Thoracic aorta (tissue), 2 donors: ENCODE data around the gene PYGB. TPM values are rescaled to one million over a fixed set of nuclear protein-coding genes. Genes with fewer than 3 reads are reported as not detected.
"Not testable (repeated sequence)": the region's sequence is repeated elsewhere in the genome, so short reads cannot be mapped to it uniquely, and the experiment has no call there.

ENCODE experiments used
- ATAC-seq: fragments of 150-250 bp; one replicate; pipeline ENCODE4 v1.8.0; 2017; ENCODE audit warnings: low read depth; ENCODE audit not compliant: insufficient number of reproducible peaks, low FRiP score
- DNase-seq: peaks from one replicate; pipeline ENCODE4 v3.0.0-alpha.2; 2020; ENCODE audit warnings: low spot score
- H3K27ac ChIP-seq, 2 donors: fragments of 200-600 bp; sonication (generic); 1 replicate in 1 of 2; 2 replicates in 1 of 2; pipeline ENCODE4 v1.5.1; 2016; ENCODE audit warnings: mild to moderate bottlenecking in 2 of 2, moderate library complexity in 2 of 2
- H3K27me3 ChIP-seq: fragments of 200-600 bp; sonication (generic); replicated peaks from 2 replicates; pipeline ENCODE4 v1.6.0; 2016; ENCODE audit warnings: mild to moderate bottlenecking; ENCODE audit not compliant: insufficient read depth
- H3K36me3 ChIP-seq: fragments of 200-600 bp; sonication (generic); one replicate; pipeline ENCODE4 v1.5.1; 2016
- H3K4me1 ChIP-seq, 2 donors: fragments of 200-600 bp; sonication (generic); 1 replicate in 1 of 2; 2 replicates in 1 of 2; pipeline versions ENCODE4 v1.5.1 to v1.6.0; 2016; ENCODE audit warnings: low read depth in 2 of 2, mild to moderate bottlenecking in 1 of 2; ENCODE audit not compliant: control insufficient read depth in 1 of 2
- H3K4me3 ChIP-seq: fragments of 200-600 bp; sonication (generic); 2 replicates; pipeline ENCODE4 v1.5.1; 2016; ENCODE audit warnings: mild to moderate bottlenecking
- H3K9me3 ChIP-seq: fragments of 200-600 bp; sonication (generic); 2 replicates; pipeline ENCODE4 v1.5.1; 2016
- total RNA-seq, 2 donors: library from RNA; depleted of rRNA; stranded (reverse); fragments of >200 nt; gene quantifications; one replicate each; pipeline versions ENCODE4 v1.1.0 to v1.2.3, GENCODE V29; 2016
- TF ChIP-seq, protein P1 (sequence below): fragments of 200-600 bp; sonication (generic); IDR thresholded peaks from one replicate; pipeline ENCODE4 v1.5.1; 2019; ENCODE audit warnings: antibody characterized with exemption

The PYGB gene
- total RNA-seq, 2 donors from 2014 or later, result 124 to 256 TPM

DNA sequence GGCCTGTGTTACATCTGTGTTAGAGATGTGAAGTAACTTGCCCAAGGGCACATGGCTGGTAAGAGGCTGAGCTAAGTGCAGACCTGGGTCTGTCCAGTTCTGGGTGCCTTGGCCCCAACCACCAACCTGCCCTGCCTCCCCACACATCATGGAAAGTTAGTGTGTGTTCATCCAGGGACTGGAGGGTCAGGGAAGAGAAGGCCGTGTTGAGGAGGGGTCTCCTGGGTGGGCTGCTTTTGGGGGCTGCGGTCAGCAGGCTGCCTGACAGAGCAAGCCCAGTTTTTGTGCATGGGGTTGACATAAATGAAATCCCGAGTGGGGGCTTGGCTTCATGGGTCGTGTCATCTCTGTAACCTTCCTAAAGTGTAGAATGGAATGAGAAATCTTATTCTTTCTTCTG is 10.9 kb downstream of the PYGB start:
- H3K27me3 ChIP-seq, result no peaks in the 10 kb centered on the region
- H3K27ac ChIP-seq, result no peak overlapping the region
- DNase-seq, result no peak
- ATAC-seq, result no peak
- H3K4me1 ChIP-seq, result peaks cover 12 to 32% of the 10 kb centered on the region in 2 donors
- TF ChIP-seq, protein P1, sequence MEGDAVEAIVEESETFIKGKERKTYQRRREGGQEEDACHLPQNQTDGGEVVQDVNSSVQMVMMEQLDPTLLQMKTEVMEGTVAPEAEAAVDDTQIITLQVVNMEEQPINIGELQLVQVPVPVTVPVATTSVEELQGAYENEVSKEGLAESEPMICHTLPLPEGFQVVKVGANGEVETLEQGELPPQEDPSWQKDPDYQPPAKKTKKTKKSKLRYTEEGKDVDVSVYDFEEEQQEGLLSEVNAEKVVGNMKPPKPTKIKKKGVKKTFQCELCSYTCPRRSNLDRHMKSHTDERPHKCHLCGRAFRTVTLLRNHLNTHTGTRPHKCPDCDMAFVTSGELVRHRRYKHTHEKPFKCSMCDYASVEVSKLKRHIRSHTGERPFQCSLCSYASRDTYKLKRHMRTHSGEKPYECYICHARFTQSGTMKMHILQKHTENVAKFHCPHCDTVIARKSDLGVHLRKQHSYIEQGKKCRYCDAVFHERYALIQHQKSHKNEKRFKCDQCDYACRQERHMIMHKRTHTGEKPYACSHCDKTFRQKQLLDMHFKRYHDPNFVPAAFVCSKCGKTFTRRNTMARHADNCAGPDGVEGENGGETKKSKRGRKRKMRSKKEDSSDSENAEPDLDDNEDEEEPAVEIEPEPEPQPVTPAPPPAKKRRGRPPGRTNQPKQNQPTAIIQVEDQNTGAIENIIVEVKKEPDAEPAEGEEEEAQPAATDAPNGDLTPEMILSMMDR, result no peak
- peaks cover 23% of the 10 kb centered on the region for H3K36me3 ChIP-seq
- no peak overlapping the region for H3K4me3 ChIP-seq
- no peaks in the 10 kb centered on the region for H3K9me3 ChIP-seq

DNA sequence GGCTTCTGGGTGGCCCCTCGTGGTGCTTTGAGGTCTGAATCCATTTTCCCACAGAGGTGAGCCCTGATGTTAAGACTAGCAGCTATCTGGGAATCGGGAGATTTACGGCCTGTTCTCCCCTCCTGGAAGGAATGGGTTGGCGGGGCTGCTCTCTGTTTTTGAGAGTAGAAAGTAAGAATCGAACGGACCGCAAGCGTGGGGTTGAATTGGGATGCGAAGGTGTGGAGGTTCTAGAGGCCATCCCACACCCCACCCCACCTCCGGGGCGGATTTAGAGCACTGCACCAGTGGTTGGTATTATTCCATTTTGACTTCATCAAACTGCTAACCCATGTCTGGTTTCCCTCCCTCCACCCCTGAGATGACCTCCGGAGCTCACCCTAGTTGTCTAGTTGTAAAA is 11.5 kb downstream of the PYGB start:
- Histone ChIP-seq H3K27me3 (no peaks in the 10 kb centered on the region), H3K4me3 (no peak overlapping the region), H3K4me1 (peaks cover 12 to 30% of the 10 kb centered on the region in 2 donors), H3K36me3 (peaks cover 23% of the 10 kb centered on the region), H3K27ac (no peak overlapping the region), H3K9me3 (no peaks in the 10 kb centered on the region)
- TF ChIP-seq, protein P1, result no peak
- no peak for ATAC-seq
- DNase-seq, result no peak

DNA sequence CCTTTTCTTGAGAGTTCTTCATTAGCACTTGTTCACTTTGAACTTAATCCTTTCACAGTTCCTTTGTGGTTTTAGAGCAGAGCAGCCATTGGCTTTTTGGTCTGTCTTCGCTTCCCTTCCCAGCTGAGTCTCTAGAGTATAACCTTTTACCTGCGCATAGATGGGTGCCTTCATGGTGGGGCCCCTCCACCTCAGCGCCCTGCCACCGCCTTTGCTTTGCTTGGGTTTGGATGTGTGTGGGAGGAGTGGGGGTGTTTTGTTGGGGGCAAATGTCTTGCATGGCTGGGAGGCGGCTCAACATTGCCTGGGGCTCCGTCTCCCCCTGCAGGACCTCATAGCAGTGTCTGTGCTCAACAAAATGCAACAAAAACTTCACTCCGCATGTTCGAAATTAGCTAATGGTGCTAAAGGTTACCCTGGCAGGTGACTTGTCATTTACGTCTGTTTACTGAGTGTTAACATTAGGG is 11.9 kb downstream of the PYGB start:
- Histone ChIP-seq H3K9me3 (no peaks in the 10 kb centered on the region), H3K27me3 (no peaks in the 10 kb centered on the region), H3K36me3 (peaks cover 23% of the 10 kb centered on the region), H3K4me1 (peaks cover 12 to 26% of the 10 kb centered on the region in 2 donors), H3K27ac (no peak overlapping the region), H3K4me3 (no peak overlapping the region)
- DNase-seq (no peak), ATAC-seq (no peak)
- TF ChIP-seq, protein P1, result no peak

DNA sequence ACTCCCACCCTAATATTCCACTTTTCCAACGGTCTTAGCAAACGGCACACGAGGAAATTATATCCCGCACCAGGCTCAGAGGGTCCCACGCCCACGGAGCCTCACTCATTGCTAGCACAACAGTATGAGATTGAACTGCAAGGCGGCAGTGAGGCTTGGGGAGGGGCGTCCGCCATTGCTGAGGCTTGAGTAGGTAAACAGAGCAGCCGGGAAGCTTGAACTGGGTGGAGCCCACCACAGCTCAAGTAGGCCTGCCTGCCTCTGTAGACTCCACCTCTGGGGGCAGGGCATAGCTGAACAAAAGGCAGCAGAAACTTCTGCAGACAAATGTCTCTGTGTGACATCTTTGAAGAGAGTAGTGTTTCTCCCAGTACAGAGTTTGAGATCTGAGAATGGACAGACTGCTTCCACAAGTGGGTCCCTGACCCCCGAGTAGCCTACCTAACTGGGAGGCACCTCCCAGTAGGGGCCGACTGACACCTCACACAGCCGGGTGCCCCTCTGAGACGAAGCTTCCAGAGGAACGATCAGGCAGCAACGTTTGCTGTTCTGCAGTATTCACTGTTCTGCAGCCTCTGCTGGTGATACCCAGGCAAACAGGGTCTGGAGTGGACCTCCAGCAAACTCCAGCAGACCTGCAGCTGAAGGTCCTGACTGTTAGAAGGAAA is 13.0 kb downstream of the PYGB start:
- not testable (repeated sequence) for ATAC-seq, H3K9me3 ChIP-seq, H3K27me3 ChIP-seq, H3K27ac ChIP-seq, DNase-seq, H3K4me3 ChIP-seq
- Histone ChIP-seq H3K4me1 (peaks cover 3 to 15% of the 10 kb centered on the region in 2 donors), H3K36me3 (peaks cover 23% of the 10 kb centered on the region)

DNA sequence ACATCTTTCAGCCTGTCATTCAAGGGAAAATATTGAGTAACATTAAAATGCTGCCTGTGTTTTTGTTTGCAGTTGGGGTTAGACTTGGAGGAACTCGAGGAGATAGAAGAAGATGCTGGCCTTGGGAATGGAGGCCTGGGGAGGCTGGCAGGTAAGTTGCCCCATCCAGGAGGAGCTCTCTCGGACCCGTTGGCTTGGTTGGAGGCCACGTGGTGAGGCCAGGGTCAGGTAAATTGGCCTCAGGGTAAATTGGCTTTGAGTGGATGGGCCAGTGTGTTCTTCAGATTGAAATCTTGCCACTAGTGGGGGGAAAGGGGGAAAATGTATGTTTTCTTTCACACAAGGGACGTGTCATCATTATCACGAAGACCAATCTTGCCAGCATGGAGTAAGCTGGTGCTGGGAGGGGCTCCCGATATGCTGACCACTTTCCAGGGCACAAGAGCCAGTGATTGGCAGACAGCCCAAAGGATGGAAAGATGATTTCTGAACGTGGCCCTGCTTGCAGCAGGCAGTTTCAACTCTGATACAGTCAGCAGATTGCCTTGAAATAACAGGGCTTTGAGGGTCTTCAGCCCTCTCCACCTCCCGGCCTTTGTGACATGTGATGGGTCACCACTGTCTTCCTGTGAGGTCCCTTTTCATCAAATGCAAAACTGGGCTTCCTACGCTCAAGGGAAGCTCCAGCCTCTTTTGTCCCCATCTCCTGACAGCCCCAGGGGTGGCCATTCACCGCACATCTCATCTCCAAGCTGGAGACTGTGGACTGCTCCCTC is 21.4 kb downstream of the PYGB start:
- Histone ChIP-seq H3K9me3 (no peaks in the 10 kb centered on the region), H3K36me3 (peaks cover 42% of the 10 kb centered on the region), H3K27me3 (no peaks in the 10 kb centered on the region), H3K4me1 (no peaks in the 10 kb centered on the region), H3K4me3 (no peak overlapping the region), H3K27ac (no peak overlapping the region)
- DNase-seq, result no peak
- TF ChIP-seq, protein P1, result no peak
- no peak for ATAC-seq
